ENCODE results near the gene MUS81.

Gene MUS81

DNA sequence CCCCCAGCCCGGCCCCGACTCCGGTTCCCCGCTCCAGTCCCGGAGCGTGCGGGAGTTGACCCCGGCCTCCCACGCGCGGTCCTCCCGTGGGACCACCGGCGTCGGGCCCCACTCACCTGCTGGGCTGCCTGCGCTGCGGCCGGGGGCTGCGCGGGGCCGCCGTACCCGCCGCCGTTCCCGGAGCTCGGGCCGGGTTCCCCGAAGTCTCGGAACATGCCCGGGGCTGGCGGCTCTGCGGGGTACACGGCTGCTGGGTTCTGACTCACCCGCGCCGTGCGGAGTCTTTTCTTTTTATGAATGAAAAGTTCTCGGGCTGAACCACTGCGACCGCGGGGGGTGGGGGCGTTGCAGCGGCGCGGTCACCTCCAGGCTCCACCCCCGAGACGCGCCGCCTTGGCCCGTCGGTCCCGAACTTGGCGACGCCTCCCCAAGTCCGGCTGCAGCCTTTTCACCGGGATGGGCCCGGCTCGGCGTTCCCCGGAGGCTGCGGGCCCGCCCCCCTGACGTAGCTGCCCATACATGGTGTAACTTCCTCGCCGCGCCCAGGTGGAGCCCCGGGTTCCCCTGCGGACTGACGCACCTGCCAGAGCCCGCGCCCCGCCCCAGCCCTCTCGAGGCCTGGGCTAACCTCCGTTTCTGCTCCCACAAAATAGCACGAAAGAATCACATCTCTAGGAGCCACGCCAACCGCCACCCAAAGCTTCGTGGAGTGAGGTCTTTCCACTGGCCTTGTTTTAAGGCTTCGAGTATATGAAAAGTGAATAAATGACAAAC, 40.1 kb downstream of the MUS81 start, which contains the start of gene FOSL1:
Gene FOSL1 (minus strand): TSS at position 264 of the 774 bp plus-strand sequence. CDS start 49 bp downstream, at position 215.
- peak; percentile 86 for DNase-seq (ENCODE audit: low read depth)
- H3K4me3 ChIP-seq (ENCODE audit: control insufficient read depth, low read depth, low read length): peak within 1 kb of the TSS; percentile 100
- TF ChIP-seq, protein P1, sequence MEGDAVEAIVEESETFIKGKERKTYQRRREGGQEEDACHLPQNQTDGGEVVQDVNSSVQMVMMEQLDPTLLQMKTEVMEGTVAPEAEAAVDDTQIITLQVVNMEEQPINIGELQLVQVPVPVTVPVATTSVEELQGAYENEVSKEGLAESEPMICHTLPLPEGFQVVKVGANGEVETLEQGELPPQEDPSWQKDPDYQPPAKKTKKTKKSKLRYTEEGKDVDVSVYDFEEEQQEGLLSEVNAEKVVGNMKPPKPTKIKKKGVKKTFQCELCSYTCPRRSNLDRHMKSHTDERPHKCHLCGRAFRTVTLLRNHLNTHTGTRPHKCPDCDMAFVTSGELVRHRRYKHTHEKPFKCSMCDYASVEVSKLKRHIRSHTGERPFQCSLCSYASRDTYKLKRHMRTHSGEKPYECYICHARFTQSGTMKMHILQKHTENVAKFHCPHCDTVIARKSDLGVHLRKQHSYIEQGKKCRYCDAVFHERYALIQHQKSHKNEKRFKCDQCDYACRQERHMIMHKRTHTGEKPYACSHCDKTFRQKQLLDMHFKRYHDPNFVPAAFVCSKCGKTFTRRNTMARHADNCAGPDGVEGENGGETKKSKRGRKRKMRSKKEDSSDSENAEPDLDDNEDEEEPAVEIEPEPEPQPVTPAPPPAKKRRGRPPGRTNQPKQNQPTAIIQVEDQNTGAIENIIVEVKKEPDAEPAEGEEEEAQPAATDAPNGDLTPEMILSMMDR (IDR thresholded peaks at IDR 0.05; ENCODE audit: control insufficient read depth, insufficient read depth, low read depth, low read length, missing control alignments): no peak

DNA sequence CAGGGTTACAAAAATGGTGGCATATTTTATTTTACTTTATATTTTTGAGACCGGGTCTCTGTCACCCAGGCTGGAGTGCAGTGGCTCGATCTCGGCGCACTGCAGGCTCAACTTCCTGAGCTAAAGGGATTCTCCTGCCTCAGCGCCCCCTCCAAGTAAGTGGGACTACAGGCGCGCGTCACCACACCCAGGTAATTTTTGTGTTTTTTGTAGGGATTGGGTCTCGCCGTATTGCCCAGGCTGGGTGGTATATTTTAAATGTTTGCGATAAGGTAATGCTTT, 40.6 kb downstream of the MUS81 start:
- no peak overlapping the region; the same call in 1 of the 2 replicates for H3K4me3 ChIP-seq (ENCODE audit: control insufficient read depth, low read depth, low read length)
- TF ChIP-seq, protein P1 (IDR thresholded peaks at IDR 0.05; ENCODE audit: control insufficient read depth, insufficient read depth, low read depth, low read length, missing control alignments): no peak

DNA sequence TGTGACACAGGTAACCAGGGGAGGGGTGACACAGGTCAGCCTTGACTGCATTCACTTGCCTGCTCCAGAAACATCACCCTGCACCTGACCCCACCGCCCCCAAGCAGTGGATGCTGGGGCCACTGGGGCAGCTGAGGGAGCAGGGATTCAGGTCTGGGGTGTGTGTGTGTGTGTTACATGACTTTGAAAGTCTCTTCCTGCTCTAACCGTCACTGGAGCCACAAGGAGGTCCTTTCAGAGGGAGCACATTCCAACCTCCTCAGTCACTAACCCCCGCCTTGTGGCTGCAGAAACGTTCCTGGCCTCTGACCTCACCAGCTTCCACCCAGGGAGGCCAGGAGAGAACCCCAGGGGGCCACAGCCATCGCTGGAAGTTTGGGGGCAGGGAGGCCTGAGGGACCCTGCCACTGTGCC, 42.8 kb downstream of the MUS81 start:
- no peak overlapping the region for H3K4me3 ChIP-seq (ENCODE audit: control insufficient read depth, low read depth, low read length)
- DNase-seq (ENCODE audit: low read depth): no peak
- TF ChIP-seq, protein P1 (IDR thresholded peaks at IDR 0.05; ENCODE audit: control insufficient read depth, insufficient read depth, low read depth, low read length, missing control alignments): no peak

More for the DNA sequence above, 40.6 kb downstream of the MUS81 start:
- DNase-seq (ENCODE audit: low read depth): no peak

DNA sequence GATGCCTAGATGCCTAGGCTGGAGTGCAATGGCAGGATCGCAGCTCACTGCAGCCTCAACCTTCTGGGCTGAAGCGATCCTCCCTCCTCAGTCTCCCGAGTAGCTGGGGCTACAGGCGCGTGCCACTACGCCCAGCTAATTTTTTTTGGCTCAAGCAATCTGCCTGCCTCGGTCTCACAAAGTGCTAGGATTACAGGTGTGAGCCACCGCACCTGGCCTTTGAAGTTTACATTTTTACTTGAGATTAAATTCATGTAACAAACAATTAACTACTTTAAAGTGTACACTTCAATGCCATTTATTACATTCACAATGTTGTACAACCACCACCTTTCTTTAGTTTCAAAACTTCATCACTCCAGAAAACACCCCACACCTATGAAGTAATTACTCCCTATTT, 43.5 kb downstream of the MUS81 start:
- H3K4me3 ChIP-seq (ENCODE audit: control insufficient read depth, low read depth, low read length): no peak overlapping the region
- DNase-seq (ENCODE audit: low read depth): no peak
- TF ChIP-seq, protein P1 (IDR thresholded peaks at IDR 0.05; ENCODE audit: control insufficient read depth, insufficient read depth, low read depth, low read length, missing control alignments): no peak

DNA sequence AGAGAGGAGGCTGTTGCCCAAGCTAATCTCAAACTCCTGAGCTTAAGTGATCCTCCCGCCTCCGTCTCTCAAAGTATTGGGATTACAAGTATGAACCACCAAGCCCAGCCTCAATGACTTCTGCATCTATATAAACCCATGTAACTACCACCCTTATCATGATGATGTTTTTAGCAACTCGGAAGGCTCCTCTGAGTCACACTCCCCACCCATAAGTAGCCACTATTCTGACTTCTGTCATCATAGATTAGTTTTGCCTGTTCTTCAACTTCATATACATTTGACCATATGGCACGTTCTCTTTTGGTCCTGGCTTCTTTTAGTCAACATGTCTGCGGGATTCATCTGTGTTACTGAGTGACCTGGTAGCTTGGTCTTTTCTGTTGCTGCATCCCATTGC, 46.4 kb downstream of the MUS81 start:
- DNase-seq (ENCODE audit: low read depth): no peak
- TF ChIP-seq, protein P1 (IDR thresholded peaks at IDR 0.05; ENCODE audit: control insufficient read depth, insufficient read depth, low read depth, low read length, missing control alignments): no peak
- H3K4me3 ChIP-seq (ENCODE audit: control insufficient read depth, low read depth, low read length): no peak overlapping the region

DNA sequence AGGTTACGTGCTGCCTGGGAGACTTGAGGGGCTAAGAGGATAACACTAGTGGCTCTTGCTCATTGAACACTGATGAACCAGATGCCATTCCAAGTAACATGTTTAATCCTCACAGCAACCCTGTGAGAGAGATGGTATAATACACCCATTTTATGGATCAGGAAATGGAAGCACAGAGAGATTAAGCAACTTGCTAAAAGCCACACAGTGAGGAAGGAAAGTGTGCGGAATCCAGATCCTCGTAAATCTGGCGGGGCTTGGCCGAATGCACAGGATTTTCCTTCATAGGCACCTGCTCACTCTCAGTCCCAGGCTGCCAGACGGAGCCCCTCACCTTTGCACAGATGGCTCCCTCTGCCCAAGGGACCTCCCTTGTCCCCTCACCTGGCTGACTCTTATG, 47.6 kb downstream of the MUS81 start:
- no peak for DNase-seq (ENCODE audit: low read depth)
- TF ChIP-seq, protein P1 (IDR thresholded peaks at IDR 0.05; ENCODE audit: control insufficient read depth, insufficient read depth, low read depth, low read length, missing control alignments): no peak
- no peak overlapping the region for H3K4me3 ChIP-seq (ENCODE audit: control insufficient read depth, low read depth, low read length)
